ENCODE data around the gene GLB1L2.

DNA sequence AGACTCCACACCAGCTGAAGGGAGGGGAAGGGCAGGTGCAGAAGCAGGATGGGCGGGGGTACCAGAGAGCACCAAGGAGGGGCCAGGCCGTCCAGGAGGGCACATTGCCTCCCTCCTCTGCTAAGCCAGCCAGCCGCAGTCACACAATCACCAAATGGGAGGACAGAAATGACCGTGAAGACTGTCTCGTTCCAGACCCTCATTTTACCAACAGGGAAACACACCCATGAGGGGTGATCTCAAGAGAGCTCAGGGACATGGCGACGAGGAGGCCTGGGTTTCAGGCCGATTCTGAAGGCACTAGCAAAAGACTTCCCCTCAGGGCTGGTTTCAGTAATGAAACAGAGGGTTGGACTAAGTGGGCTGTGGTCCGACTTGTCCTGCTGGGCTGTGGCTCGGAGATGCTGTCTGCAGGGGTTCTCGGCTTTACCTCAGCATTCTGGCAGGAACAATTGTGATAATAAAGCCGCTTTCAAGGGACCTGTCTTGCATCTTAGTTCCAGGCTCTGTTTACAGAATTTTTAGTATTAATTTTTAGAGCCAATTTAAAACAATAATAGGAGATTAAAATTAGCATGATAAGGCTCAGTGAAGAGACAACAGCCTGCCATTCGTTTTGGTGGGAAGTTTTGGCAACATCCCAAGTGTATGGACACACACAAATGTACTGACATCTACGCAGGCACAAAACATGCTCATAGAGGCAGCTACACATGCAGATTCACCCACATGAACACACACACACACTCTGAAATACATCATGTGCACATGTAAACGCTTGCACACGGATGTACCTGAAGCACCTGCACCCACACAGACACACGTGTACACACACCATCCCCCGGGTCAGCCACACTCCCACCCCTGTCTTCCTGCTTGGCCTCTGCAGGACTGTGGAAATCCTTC, 82.3 kb downstream of the GLB1L2 start:
- TF ChIP-seq CTCF (IDR thresholded peaks at IDR 0.05) (no peak), POLR2A (IDR thresholded peaks at IDR 0.05) (no peak)

Measured in Peyer's patch (tissue), 4 donors.